ENCODE results near the gene RAPGEF2. TPM values are rescaled to one million over a fixed set of nuclear protein-coding genes. Genes with fewer than 3 reads are reported as not detected.
A peak's percentile ranks its signal among the peaks of the same experiment; 100 is the strongest.

RAPGEF2 gene
- total RNA-seq, 1 experiment from 2014 or later = 21.2 TPM

DNA sequence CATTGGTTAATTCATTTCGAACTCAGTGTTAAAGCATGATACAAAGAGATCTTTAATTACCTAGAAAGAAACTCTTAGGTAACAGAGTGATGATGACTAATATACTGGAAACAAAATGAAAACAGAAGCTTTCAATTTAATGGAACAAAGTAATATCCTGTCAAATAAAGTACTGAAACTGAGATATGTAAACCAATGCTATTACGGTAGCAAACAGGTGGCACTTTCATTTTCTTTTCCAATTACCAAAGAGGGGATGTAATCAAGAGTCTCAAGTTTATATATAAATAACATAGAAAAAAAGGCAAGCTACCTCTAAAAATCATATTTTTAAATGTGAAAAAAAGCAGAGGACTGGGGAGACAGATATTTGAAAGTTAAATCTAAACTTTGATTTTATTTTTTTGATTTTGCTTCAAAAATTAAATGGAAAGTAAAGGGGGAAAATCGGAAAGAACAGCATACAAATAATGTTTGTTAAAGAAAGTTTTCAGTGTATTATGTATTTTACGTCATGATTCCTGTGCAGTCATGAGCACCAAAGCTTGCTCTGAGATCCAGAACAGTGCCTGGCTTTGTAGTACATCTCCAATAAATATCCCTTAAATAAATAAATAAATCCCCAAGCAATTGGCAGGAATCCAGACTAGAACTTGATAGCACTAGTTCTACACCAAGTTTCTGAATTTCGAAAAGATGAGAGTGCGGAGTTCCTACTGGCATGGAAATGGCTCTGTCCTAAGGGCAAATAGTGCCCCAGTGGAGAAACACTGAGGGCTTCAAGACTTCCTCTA, 25.0 kb upstream of the RAPGEF2 start:
- Histone ChIP-seq H3K27me3 (ENCODE audit: low read length) (no peaks in the 10 kb centered on the region), H3K4me1 (ENCODE audit: insufficient read depth, low read length) (peaks cover 16% of the 10 kb centered on the region), H3K79me2 (ENCODE audit: low read length) (no peaks in the 10 kb centered on the region), H3K4me2 (ENCODE audit: low read length) (peak overlapping the region; percentile 72), H3K9me3 (ENCODE audit: low read length) (no peaks in the 10 kb centered on the region), H3K27ac (ENCODE audit: low read length) (peak overlapping the region; percentile 64), H3K9ac (ENCODE audit: low read length) (no peak overlapping the region), H3F3A (ENCODE audit: low read length, unreplicated experiment) (no peaks in the 10 kb centered on the region), H3K36me3 (ENCODE audit: low read depth, low read length) (no peaks in the 10 kb centered on the region), H4K20me1 (ENCODE audit: low read length) (no peaks in the 10 kb centered on the region), H3K4me3 (ENCODE audit: low read length) (peak overlapping the region; percentile 49; the same call in 1 of the 2 replicates), H3K9me2 (replicated peaks; ENCODE audit: low read length) (no peaks in the 10 kb centered on the region), H2AFZ (ENCODE audit: low read length) (peak overlapping the region; percentile 28; the same call in 1 of the 2 replicates)
- BruUV-seq (replicated peaks) = no TSS peak
- CTCF ChIA-PET = no interaction called here
- ATAC-seq (peak; percentile 73), DNase-seq (peak; percentile 82)
- POLR2A ChIA-PET (ENCODE audit: unreplicated experiment) = no interaction called here
- TF ChIP-seq EZH2 (IDR thresholded peaks at IDR 0.05; ENCODE audit: low read length, unreplicated experiment) (no peak), CTCF (conservative IDR thresholded peaks at IDR 0.05; ENCODE audit: low read depth, low read length) (no peak), EZH2phosphoT487 (IDR thresholded peaks at IDR 0.05; ENCODE audit: borderline replicate concordance, low read length) (no peak)
- intact Hi-C loops (cut with micrococcal nuclease) = loop anchor here (5.0 to 10.0 kb wide), 2 partner anchors 81 to 203 kb away; no protein-coding TSS in a partner anchor

DNA sequence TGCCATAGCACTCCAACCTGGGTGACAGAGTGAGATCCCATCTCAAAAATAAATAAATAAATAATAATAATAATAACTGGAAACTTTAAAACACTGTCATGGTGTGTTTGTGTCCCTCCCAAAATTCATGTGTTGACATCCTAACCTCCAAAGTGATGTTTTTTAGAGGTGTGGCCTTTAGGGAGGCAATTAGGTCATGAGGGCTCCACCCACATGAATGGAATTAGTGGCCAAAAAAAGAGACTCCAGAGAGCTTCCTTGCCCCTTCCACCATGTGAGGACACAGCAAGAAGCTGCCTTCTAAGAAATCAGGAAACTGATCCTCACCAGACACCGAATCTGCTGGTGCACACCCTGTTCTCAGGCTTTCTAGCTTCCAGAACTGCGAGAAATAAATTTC, 23.8 kb upstream of the RAPGEF2 start:
- Histone ChIP-seq H3F3A (ENCODE audit: low read length, unreplicated experiment) (no peaks in the 10 kb centered on the region), H3K4me2 (ENCODE audit: low read length) (no peak overlapping the region), H3K9me3 (ENCODE audit: low read length) (no peaks in the 10 kb centered on the region), H4K20me1 (ENCODE audit: low read length) (no peaks in the 10 kb centered on the region), H3K4me1 (ENCODE audit: insufficient read depth, low read length) (peaks cover 16% of the 10 kb centered on the region), H3K79me2 (ENCODE audit: low read length) (no peaks in the 10 kb centered on the region), H3K9me2 (replicated peaks; ENCODE audit: low read length) (no peaks in the 10 kb centered on the region), H3K27ac (ENCODE audit: low read length) (no peak overlapping the region), H3K27me3 (ENCODE audit: low read length) (no peaks in the 10 kb centered on the region), H3K9ac (ENCODE audit: low read length) (no peak overlapping the region), H3K36me3 (ENCODE audit: low read depth, low read length) (no peaks in the 10 kb centered on the region), H2AFZ (ENCODE audit: low read length) (no peak overlapping the region), H3K4me3 (ENCODE audit: low read length) (no peak overlapping the region)
- intact Hi-C loops (cut with micrococcal nuclease) = loop anchor here (5.0 to 10.0 kb wide), 2 partner anchors 82 to 204 kb away; no protein-coding TSS in a partner anchor
- no TSS peak for BruUV-seq (replicated peaks)
- no peak for ATAC-seq
- DNase-seq = no peak
- POLR2A ChIA-PET (ENCODE audit: unreplicated experiment) = no interaction called here
- no peak for TF ChIP-seq EZH2 (IDR thresholded peaks at IDR 0.05; ENCODE audit: low read length, unreplicated experiment)
- no peak for TF ChIP-seq EZH2phosphoT487 (IDR thresholded peaks at IDR 0.05; ENCODE audit: borderline replicate concordance, low read length)
- TF ChIP-seq CTCF (conservative IDR thresholded peaks at IDR 0.05; ENCODE audit: low read depth, low read length) = no peak
- CTCF ChIA-PET = no interaction called here

DNA sequence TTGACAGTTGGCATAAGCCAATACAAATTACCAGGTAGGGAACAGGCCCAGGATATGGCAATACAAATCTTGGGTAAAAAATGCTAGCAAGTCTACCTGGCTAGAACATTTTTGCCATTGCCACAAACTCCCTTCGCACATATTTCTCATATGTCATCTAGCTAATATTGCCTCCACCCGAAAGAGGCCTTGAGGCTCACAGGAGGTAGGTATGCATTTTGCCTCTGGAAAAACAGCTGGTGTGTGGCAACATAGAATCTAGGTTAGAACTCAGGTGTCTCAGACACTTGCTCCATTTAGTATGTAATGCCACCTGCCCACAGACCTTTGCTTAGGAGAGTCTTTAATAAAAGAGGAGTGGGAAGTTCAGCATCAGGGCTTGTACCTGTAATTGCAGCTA, 16.3 kb upstream of the RAPGEF2 start:
- no peak overlapping the region for H2AFZ ChIP-seq (ENCODE audit: low read length)
- intact Hi-C loops (cut with micrococcal nuclease) = no loop called here
- ChIA-PET POLR2A (ENCODE audit: unreplicated experiment) (no interaction called here), CTCF (no interaction called here)
- no peak overlapping the region for H3K27ac ChIP-seq (ENCODE audit: low read length)
- no TSS peak for BruUV-seq (replicated peaks)
- no peaks in the 10 kb centered on the region for H3F3A ChIP-seq (ENCODE audit: low read length, unreplicated experiment)
- DNase-seq (no peak), ATAC-seq (no peak)
- no peaks in the 10 kb centered on the region for H3K9me3 ChIP-seq (ENCODE audit: low read length)
- no peaks in the 10 kb centered on the region for H3K79me2 ChIP-seq (ENCODE audit: low read length)
- no peaks in the 10 kb centered on the region for H3K4me1 ChIP-seq (ENCODE audit: insufficient read depth, low read length)
- no peaks in the 10 kb centered on the region for H3K27me3 ChIP-seq (ENCODE audit: low read length)
- no peak overlapping the region for H3K4me2 ChIP-seq (ENCODE audit: low read length)
- H3K9me2 ChIP-seq (replicated peaks; ENCODE audit: low read length) = no peaks in the 10 kb centered on the region
- no peak for TF ChIP-seq EZH2 (IDR thresholded peaks at IDR 0.05; ENCODE audit: low read length, unreplicated experiment)
- no peak for TF ChIP-seq EZH2phosphoT487 (IDR thresholded peaks at IDR 0.05; ENCODE audit: borderline replicate concordance, low read length)
- TF ChIP-seq CTCF (conservative IDR thresholded peaks at IDR 0.05; ENCODE audit: low read depth, low read length) = no peak
- no peaks in the 10 kb centered on the region for H4K20me1 ChIP-seq (ENCODE audit: low read length)
- H3K9ac ChIP-seq (ENCODE audit: low read length) = no peak overlapping the region
- no peaks in the 10 kb centered on the region for H3K36me3 ChIP-seq (ENCODE audit: low read depth, low read length)
- H3K4me3 ChIP-seq (ENCODE audit: low read length) = no peak overlapping the region
